ENCODE measurements around the gene P2RY11. TPM values are rescaled to one million over a fixed set of nuclear protein-coding genes. Genes with fewer than 3 reads are reported as not detected.

P2RY11 gene
- total RNA-seq, 2 donors from 2014 or later = 7.6 to 16.7 TPM

DNA sequence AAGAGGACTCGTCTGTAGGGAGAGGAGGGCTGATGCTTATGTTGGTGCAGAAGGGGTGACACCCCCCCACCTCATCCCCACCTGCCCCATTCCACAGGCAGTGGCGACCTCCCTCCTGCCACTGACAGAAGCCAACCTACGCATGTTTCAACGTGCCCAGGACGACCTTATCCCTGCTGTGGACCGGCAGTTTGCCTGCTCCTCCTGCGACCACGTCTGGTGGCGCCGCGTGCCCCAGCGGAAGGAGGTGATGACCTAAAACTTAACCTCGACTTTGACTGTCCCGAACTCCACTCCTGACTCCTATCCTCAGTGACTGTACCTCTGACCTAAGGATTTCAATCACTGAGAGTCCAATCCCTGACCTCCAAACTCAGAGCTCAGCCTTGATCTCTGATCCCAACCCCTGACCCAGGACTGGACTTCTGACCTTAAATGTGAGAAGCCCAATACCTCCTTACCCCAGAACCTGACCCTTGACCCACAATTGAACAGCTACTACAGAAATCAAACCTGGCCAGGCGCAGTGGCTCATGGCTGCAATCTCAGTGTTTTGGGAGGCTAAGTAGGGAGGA is 21.6 kb upstream of the P2RY11 start:
- Histone ChIP-seq H3K27me3 (no peaks in the 10 kb centered on the region), H3K4me1 (no peaks in the 10 kb centered on the region), H3K9ac (ENCODE audit: low read depth in 2 of 2, low read length in 2 of 2) (no peak overlapping the region), H3K27ac (no peak overlapping the region), H3K4me3 (no peak overlapping the region), H3K36me3 (no peaks in the 10 kb centered on the region), H3K9me3 (no peaks in the 10 kb centered on the region)
- TF ChIP-seq, protein P1, sequence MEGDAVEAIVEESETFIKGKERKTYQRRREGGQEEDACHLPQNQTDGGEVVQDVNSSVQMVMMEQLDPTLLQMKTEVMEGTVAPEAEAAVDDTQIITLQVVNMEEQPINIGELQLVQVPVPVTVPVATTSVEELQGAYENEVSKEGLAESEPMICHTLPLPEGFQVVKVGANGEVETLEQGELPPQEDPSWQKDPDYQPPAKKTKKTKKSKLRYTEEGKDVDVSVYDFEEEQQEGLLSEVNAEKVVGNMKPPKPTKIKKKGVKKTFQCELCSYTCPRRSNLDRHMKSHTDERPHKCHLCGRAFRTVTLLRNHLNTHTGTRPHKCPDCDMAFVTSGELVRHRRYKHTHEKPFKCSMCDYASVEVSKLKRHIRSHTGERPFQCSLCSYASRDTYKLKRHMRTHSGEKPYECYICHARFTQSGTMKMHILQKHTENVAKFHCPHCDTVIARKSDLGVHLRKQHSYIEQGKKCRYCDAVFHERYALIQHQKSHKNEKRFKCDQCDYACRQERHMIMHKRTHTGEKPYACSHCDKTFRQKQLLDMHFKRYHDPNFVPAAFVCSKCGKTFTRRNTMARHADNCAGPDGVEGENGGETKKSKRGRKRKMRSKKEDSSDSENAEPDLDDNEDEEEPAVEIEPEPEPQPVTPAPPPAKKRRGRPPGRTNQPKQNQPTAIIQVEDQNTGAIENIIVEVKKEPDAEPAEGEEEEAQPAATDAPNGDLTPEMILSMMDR (IDR thresholded peaks at IDR 0.05) = no peak
- DNase-seq = no peak
- intact Hi-C loops (cut with DNase I) = no loop called here

DNA sequence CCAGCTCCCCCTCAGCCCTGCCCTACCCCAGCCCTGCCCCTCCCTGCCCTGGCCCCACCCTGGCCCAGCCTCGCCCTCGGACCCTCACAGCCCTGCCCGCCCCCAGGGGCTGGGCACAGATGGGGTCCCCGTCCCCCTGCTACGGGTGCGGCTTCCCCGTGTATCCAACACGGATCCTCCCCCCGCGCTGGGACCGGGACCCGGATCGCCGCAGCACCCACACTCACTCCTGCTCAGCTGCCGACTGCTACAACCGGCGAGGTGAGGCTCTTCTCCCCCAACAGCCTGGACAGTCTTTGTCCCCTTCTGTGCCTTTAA is 20.2 kb upstream of the P2RY11 start:
- no peak overlapping the region for H3K9ac ChIP-seq (ENCODE audit: low read depth in 2 of 2, low read length in 2 of 2)
- no peaks in the 10 kb centered on the region for H3K9me3 ChIP-seq
- no peaks in the 10 kb centered on the region for H3K4me1 ChIP-seq
- TF ChIP-seq, protein P1 (IDR thresholded peaks at IDR 0.05) = no peak
- H3K27ac ChIP-seq = no peak overlapping the region
- H3K4me3 ChIP-seq = no peak overlapping the region
- DNase-seq = no peak
- H3K27me3 ChIP-seq = no peaks in the 10 kb centered on the region
- no peaks in the 10 kb centered on the region for H3K36me3 ChIP-seq
- intact Hi-C loops (cut with DNase I) = no loop called here

DNA sequence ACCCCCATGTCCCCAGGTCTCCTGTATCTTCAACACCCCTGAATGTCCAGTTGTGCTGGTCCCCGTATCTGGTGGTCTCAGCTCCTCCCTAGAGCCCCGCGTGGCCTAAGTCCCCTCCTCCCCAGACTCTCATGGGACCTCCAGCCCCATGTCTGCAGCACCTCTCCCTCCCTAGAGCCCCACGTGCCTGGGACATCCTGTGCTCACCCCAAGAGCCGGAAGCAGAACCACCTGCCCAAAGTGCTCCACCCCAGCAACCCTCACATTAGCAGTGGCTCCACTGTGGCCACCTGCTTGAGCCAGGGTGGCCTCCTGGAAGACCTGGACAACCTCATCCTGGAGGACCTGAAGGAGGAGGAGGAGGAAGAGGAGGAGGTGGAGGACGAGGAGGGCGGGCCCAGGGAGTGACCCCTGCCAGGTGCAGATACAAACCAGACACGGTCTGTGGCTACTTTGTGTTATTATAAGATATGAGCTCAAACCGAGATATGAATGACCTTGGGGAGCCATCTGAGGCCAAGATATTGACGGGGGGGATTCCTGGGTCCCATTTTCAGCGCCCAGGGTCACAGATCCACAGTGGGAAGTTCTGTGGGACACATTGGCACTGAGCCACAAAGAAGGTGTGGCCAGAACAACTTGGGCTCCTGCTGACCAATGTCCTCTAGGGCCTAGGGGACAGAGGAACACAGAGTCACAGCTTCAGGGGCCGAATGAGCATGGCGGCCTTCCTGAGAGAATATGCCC is 19.4 kb upstream of the P2RY11 start:
- H3K9ac ChIP-seq (ENCODE audit: low read depth in 2 of 2, low read length in 2 of 2) = no peak overlapping the region
- H3K4me3 ChIP-seq = no peak overlapping the region
- intact Hi-C loops (cut with DNase I) = no loop called here
- TF ChIP-seq, protein P1 (IDR thresholded peaks at IDR 0.05) = no peak
- H3K4me1 ChIP-seq = no peaks in the 10 kb centered on the region
- H3K36me3 ChIP-seq = no peaks in the 10 kb centered on the region
- no peak overlapping the region for H3K27ac ChIP-seq
- H3K9me3 ChIP-seq = no peaks in the 10 kb centered on the region
- DNase-seq = no peak
- H3K27me3 ChIP-seq = no peaks in the 10 kb centered on the region

DNA sequence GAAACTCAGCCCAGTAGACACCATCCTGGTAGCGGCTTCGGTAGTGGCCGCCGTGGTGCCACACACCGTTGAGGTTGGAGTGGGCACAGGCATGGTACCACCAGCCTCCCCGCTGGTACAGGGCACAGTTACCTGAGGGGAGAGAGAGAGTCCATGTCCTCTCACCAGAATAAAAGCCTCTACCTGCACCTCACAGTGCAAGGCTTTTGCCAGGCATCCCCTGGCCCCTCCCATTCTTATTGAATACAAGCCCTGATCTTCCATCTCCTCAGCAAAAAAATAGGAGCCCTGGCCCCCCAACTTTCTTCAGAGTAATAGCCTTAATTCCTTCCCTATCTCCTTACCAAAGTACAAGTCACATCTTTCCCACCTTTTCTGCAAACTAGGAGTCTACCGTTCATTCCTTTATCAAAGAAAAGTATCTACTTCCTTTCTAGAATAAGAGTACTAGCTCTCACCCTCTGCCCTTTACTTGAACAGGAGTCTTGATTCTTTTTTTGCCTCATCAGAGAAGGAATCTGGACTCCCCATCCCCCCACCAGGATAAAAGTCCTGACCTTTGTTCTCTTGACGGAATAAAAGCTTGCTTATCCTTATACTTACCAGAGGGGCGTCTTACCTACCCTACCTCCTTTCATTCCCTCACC is 18.7 kb upstream of the P2RY11 start:
- Histone ChIP-seq H3K9me3 (no peaks in the 10 kb centered on the region), H3K27ac (no peak overlapping the region), H3K4me1 (no peaks in the 10 kb centered on the region), H3K4me3 (no peak overlapping the region), H3K9ac (ENCODE audit: low read depth in 2 of 2, low read length in 2 of 2) (no peak overlapping the region), H3K27me3 (no peaks in the 10 kb centered on the region), H3K36me3 (no peaks in the 10 kb centered on the region)
- TF ChIP-seq, protein P1 (IDR thresholded peaks at IDR 0.05) = no peak
- DNase-seq = no peak
- intact Hi-C loops (cut with DNase I) = no loop called here

DNA sequence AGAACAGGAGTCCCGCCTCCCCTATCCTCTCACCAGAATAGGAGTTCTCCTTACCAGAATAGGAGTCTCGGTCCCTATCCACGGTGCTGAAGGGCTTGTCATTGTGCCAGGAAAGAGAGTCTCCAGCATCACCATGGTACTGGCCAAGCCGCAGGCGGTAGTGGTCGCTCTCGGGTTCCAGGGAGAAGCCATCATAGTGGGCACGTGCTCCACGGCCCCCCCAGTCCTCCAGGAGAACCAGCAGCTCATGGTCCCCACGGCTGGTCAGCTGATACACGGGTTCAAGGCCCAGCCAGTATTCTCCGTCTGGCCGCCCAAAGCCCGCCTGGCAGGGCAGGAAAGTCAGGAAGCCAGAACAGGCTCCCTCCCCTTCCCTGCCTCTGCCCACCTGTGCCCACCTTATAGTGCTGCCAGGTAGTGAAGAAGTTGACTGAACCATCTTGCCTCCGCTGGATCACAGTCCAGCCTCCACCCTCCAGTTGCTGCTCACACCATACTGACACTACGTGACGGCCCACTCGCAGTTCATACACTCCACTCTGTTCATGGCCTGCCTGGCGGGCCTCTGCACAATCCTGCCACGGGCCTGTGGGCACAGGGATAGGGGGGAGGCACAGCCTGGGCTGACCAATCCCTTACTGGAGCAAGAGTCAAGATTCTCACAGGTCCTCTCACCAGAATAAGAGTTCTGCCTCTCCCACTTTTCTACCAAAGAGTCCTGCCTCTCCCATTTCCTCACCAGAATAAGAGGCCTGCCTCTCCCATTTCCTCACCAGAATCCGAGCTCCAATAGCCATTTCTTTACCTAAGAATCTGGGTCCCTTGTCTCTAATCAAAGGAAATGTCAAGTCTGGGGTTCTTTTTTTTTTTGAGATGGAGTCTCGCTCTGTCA is 18.0 kb upstream of the P2RY11 start:
- no peak overlapping the region for H3K4me3 ChIP-seq
- no peak overlapping the region for H3K27ac ChIP-seq
- no peak overlapping the region for H3K9ac ChIP-seq (ENCODE audit: low read depth in 2 of 2, low read length in 2 of 2)
- intact Hi-C loops (cut with DNase I) = no loop called here
- no peaks in the 10 kb centered on the region for H3K27me3 ChIP-seq
- H3K4me1 ChIP-seq = no peaks in the 10 kb centered on the region
- no peaks in the 10 kb centered on the region for H3K9me3 ChIP-seq
- TF ChIP-seq, protein P1 (IDR thresholded peaks at IDR 0.05) = no peak
- H3K36me3 ChIP-seq = no peaks in the 10 kb centered on the region
- no peak for DNase-seq
